SU-DHL-6 (cell line): Measurements from ENCODE around the gene SLC25A26.

Experiments
- H2AFZ ChIP-seq: fragments of 200-600 bp; sonication (generic); 2 replicates; pipeline ENCODE4 v1.6.1; 2014; ENCODE audit warnings: low read depth, mild to moderate bottlenecking, moderate library complexity, mixed read lengths, antibody characterized with exemption, low read length; ENCODE audit not compliant: severe bottlenecking
- H3F3A ChIP-seq: fragments of 200-600 bp; shearing (Covaris generic); 2 replicates; pipeline ENCODE4 v1.6.0; 2016; ENCODE audit warnings: antibody characterized with exemption, mild to moderate bottlenecking; ENCODE audit not compliant: insufficient read depth
- H3K27ac ChIP-seq: fragments of 200-600 bp; sonication (generic); 2 replicates; pipeline ENCODE4 v1.5.1; 2016; ENCODE audit warnings: low read depth, mild to moderate bottlenecking, low read length, moderate library complexity, mixed read lengths
- H3K27me3 ChIP-seq: fragments of 200-600 bp; sonication (generic), shearing (Covaris generic); 2 replicates; pipeline ENCODE4 v1.6.0; 2014; ENCODE audit warnings: mild to moderate bottlenecking, low read length
- H3K36me3 ChIP-seq: fragments of 200-600 bp; sonication (generic); 2 replicates; pipeline ENCODE4 v1.6.1; 2014; ENCODE audit warnings: mild to moderate bottlenecking, low read length, mixed read lengths
- H3K4me2 ChIP-seq: fragments of 300-600, 200-600 bp; shearing (Covaris generic), sonication (generic); 2 replicates; pipeline ENCODE4 v1.6.0; 2014; ENCODE audit warnings: low read length, low read depth, mild to moderate bottlenecking; ENCODE audit not compliant: poor library complexity, severe bottlenecking
- H3K4me3 ChIP-seq: fragments of 200-600 bp; sonication (generic); 2 replicates; pipeline ENCODE4 v1.5.1; 2014; ENCODE audit warnings: antibody characterized with exemption, low read length, mild to moderate bottlenecking, mixed read lengths; ENCODE audit not compliant: insufficient read depth, poor library complexity, severe bottlenecking
- H3K79me2 ChIP-seq: fragments of 200-600 bp; sonication (generic); 2 replicates; pipeline ENCODE4 v1.6.1; 2014; ENCODE audit warnings: mild to moderate bottlenecking, low read length, moderate library complexity; ENCODE audit not compliant: insufficient read depth
- H3K9ac ChIP-seq: fragments of 200-600 bp; sonication (generic); 2 replicates; pipeline ENCODE4 v1.7.0; 2014; ENCODE audit warnings: mild to moderate bottlenecking, low read length
- H3K9me2 ChIP-seq: fragments of 200-600 bp; sonication (generic); replicated peaks from 2 replicates; pipeline ENCODE4 v1.6.1; 2014; ENCODE audit warnings: low read length; ENCODE audit not compliant: insufficient read depth
- H3K9me3 ChIP-seq: fragments of 200-600 bp; sonication (generic); 2 replicates; pipeline ENCODE4 v1.6.1; 2014; ENCODE audit warnings: low read length, mixed read lengths; ENCODE audit not compliant: insufficient read depth
- H4K20me1 ChIP-seq: fragments of 200-600 bp; sonication (generic); 2 replicates; pipeline ENCODE4 v1.6.1; 2014; ENCODE audit warnings: low read depth, mild to moderate bottlenecking, antibody characterized with exemption, low read length, moderate library complexity, mixed read lengths
- CTCF ChIP-seq: fragments of 200-600 bp; sonication (generic); IDR thresholded peaks from one replicate; pipeline ENCODE4 v1.5.1; 2017; ENCODE audit warnings: antibody characterized with exemption, mild to moderate bottlenecking, low read length, moderate library complexity; ENCODE audit not compliant: insufficient read depth, poor library complexity, severe bottlenecking
- EZH2phosphoT487 ChIP-seq: fragments of 200-600 bp; sonication (generic), shearing (Covaris generic); conservative IDR thresholded peaks from 2 replicates; pipeline ENCODE4 v1.6.1; 2018; ENCODE audit warnings: mild to moderate bottlenecking, antibody characterized with exemption, low read length, moderate library complexity, mixed read lengths

SLC25A26 gene

GRCh38 chr3:66397745-66398144 lies 176.9 kb downstream of the SLC25A26 start:
- Histone ChIP-seq H3K9me2 (no peaks in the 10 kb centered on the region), H3F3A (no peaks in the 10 kb centered on the region), H3K4me2 (no peak overlapping the region), H3K9ac (no peak overlapping the region), H4K20me1 (no peaks in the 10 kb centered on the region), H3K4me3 (no peak overlapping the region), H3K27me3 (no peaks in the 10 kb centered on the region), H3K79me2 (no peaks in the 10 kb centered on the region), H3K36me3 (no peaks in the 10 kb centered on the region), H2AFZ (no peak overlapping the region), H3K27ac (no peak overlapping the region), H3K9me3 (no peaks in the 10 kb centered on the region)
- no peak for TF ChIP-seq EZH2phosphoT487
- TF ChIP-seq CTCF = no peak

- H3K4me3 ChIP-seq = no peak overlapping the region
Observed at GRCh38 chr3:66398228-66399025, 177.6 kb downstream of the SLC25A26 start.

GRCh38 chr3:66399529-66400232 lies 178.9 kb downstream of the SLC25A26 start:
- no peak overlapping the region for H3K27ac ChIP-seq
- H3K9me3 ChIP-seq = no peaks in the 10 kb centered on the region
- no peaks in the 10 kb centered on the region for H3K9me2 ChIP-seq
- no peak overlapping the region for H3K4me3 ChIP-seq
- H4K20me1 ChIP-seq = no peaks in the 10 kb centered on the region
- H3K4me2 ChIP-seq = no peak overlapping the region
- no peaks in the 10 kb centered on the region for H3F3A ChIP-seq
- no peaks in the 10 kb centered on the region for H3K79me2 ChIP-seq
- H2AFZ ChIP-seq = no peak overlapping the region
- H3K36me3 ChIP-seq = no peaks in the 10 kb centered on the region
- no peak overlapping the region for H3K9ac ChIP-seq
- H3K27me3 ChIP-seq = no peaks in the 10 kb centered on the region
- no peak for TF ChIP-seq EZH2phosphoT487
- no peak for TF ChIP-seq CTCF

More at GRCh38 chr3:66398228-66399025, 177.6 kb downstream of the SLC25A26 start:
- no peaks in the 10 kb centered on the region for H3K79me2 ChIP-seq
- no peak overlapping the region for H3K4me2 ChIP-seq
- H3K36me3 ChIP-seq = no peaks in the 10 kb centered on the region
- no peak overlapping the region for H3K9ac ChIP-seq
- TF ChIP-seq EZH2phosphoT487 (no peak), CTCF (no peak)
- no peaks in the 10 kb centered on the region for H4K20me1 ChIP-seq
- no peaks in the 10 kb centered on the region for H3F3A ChIP-seq
- no peak overlapping the region for H2AFZ ChIP-seq
- no peak overlapping the region for H3K27ac ChIP-seq
- no peaks in the 10 kb centered on the region for H3K9me2 ChIP-seq
- H3K9me3 ChIP-seq = no peaks in the 10 kb centered on the region
- no peaks in the 10 kb centered on the region for H3K27me3 ChIP-seq
